Glomerular endothelial cell (primary cell): ENCODE measurements around the gene PRR22. TPM values are rescaled to one million over a fixed set of nuclear protein-coding genes. Genes with fewer than 3 reads are reported as not detected.
"Not testable (repeated sequence)": the region's sequence is repeated elsewhere in the genome, so short reads cannot be mapped to it uniquely, and the experiment has no call there.

Source experiments
- DNase-seq: peaks from one replicate; pipeline ENCODE4 v3.0.0-alpha.2; 2011; ENCODE audit warnings: low read depth, low spot score; ENCODE audit errors: extremely low read depth
- total RNA-seq: library from RNA; depleted of rRNA; stranded (reverse); fragments of >200 nt; gene quantifications from 2 replicates; pipeline ENCODE4 v1.2.3, GENCODE V29; 2015

The PRR22 gene
- total RNA-seq, 1 donor from 2014 or later = 0.76 TPM

DNA sequence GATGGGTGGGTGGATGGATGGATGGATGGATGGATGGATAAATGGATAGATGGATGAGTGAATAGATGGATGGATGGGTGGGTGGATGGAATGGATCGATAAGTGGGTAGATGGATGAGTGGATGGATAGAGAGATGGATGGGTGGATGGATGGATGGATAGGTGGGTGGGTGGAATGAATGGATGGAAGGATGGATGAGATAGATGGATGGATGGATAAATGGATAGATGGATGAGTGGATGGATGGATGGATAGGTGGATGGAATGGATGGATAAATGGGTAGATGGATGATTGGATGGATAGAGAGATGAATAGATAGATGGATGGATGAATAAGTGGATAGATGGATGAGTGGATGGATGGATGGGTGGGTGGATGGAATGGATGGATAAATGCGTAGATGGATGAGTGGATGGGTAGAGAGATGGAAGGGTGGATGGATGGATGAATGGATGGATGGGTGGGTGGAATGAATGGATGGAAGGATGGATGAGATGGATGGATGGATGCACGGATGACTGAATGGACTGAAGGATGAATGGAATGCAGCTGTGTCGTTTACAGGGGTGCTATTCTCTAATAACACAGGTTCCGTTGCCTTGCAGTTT lies 21.8 kb downstream of the PRR22 start:
- DNase-seq = no peak

DNA sequence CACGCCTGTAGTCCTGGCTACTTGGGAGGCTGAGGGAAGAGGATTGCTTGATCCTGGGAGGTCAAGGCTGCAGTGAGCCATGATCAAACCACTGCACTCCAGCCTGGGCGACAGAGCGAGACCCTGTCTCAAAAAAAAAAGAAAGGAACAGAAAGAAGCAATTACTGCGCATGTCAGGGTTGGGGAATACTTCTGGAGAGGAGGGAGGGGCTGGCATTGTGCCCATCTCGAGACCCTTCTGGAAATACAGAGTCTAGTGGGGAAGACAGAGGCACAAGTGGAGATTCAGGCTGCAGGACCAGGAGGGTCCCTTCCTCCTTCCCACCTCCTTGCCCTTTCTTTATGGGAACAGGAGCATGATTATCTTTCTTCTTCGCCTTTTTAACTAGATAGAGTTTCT lies 30.8 kb downstream of the PRR22 start:
- no peak for DNase-seq

DNA sequence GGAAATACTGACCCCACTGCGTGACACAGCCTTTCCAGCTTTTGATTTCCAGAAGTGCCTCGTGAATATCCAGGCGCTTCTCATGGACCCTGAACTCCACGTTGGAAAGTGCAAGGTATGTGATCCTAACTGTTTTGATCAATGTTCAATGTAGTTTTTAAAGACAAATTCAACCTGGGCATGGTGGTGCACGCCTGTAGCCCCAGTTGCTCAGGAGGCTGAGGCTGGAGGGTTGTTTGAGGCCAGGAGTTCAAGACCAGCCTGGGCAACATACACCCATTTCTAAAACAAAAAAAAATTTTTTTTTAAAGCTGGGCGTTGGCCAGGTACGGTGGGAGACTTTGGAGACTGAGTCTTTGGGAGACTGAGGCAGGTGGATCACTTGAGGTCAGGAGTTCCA lies 32.8 kb downstream of the PRR22 start:
- no peak for DNase-seq

DNA sequence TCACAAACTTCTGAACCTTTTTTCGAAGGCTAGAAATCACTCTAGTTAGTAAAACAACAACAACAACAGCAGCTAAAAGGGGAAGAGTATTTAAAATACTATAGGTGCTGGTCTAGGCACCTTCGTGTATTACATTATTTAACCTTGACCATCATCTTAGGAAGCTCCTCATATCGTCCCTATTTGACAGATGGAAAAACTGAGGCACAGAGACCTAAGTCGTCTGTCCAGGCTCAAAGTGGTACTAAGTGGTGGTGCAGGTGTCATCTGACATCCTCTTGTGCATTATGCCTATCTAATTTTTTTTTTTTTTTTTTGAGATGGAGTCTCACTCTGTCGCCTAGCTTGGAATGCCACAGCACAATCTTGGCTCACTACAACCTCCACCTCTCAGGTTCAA lies 35.0 kb downstream of the PRR22 start:
- DNase-seq = no peak

DNA sequence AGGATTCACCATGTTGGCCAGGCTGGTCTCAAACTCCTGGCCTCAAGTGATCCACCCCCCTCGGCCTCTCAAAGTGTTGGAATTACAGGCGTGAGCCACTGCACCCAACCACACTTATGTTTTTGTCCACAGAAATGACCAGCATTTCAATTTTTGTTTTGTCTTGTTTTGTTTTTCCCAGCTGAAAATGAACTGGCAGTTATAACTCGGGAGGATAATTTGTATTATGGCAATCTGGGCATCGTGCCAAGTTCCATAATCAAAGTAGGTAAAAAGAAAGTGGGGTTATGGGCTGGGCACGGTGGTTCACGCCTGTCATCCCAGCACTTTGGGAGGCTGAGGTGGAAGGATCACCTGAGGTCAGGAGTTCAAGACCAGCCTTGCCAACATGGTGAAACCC lies 35.6 kb downstream of the PRR22 start:
- not testable (repeated sequence) for DNase-seq

DNA sequence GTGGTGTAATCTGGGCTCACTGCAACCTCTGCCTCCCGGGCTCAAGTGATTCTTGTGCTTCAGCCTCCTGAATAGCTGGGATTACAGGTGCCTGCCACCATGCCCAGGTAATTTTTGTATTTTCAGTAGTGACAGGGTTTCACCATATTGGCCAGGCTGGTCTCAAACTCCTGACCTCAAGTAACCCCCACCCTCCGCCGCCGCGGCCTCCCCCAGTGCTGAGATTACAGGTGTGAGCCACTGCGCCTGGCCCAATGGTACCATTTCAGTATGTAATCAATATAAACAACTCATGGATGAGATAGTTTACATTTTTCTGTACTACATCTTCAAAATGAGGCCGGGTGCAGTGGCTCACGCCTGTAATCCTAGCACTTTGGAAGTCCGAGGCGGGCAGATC lies 39.5 kb downstream of the PRR22 start:
- DNase-seq = not testable (repeated sequence)

DNA sequence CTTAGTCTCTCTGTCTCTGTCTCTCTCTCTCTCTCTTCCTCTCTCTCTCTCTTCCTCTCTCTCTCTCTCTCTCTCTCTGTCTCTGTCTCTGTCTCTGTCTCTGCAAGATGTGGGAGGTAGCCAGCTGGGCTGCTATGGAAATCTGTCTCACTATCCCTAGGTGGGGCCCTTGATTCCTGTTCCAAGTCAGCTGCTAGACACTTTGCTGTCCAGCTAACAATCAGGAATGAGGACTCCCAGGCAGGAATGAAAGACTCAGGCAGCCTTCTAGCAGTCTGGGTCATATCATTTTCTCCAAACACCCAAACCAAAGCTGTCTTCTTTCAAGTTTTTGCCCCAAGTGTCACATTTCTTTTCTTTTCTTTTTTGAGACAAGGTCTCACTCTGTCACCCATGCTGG lies 40.9 kb downstream of the PRR22 start:
- DNase-seq = no peak

DNA sequence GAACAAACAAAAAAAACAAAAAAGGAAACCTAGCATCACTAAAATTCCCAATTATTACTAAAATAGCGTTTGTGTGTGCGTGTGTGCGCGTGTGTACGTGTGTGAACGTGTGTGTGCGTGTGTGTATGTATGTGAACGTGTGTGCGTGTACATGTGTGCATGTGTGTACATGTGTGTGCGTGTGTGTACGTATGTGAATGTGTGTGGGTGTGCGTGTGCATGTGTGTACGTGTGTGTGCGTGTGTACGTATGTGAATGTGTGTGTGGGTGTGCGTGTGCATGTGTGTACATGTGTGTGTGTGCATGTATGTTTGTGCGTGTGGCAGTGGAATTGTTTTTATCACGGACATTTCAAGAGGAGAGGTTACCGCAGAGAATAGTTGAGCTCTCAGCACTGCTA lies 42.5 kb downstream of the PRR22 start:
- no peak for DNase-seq

DNA sequence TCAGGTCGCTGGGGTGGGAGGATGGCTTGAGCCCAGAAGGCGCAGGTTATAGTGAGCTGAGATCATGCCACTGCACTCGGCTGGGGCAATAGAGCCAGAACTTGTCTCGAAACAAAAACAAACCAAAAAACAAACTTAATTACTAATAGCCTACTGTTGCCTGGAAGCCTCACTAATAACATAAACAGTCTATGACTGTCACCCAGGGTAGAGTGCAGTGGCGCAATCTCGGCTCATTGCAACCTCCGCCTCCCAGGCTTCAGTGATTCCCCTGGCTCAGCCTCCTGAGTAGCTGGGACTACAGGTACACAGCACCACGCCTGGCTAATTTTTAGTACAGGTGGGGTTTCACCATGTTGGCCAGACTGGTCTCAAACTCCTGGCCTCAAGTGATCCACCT lies 46.1 kb downstream of the PRR22 start:
- DNase-seq = no peak

DNA sequence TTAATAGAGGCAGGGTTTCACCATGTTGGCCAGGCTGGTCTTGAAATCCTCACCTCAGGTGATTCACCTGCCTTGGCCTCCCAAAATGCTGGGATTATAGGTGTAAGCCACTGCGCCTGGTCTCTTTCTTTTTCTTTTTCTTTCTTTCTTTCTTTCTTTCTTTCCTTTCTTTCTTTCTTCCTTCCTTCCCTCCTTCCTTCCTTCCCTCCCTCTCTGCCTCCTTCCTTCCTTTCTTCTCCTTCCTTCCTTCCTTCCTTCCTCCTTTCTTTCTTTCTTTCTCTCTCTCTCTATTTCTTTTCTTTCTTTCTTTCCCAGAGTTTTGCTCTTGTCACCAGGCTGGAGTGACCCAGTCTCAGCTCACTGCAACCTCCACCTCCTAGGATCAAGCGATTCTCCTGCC lies 51.4 kb downstream of the PRR22 start:
- DNase-seq = not testable (repeated sequence)

Other genes starting within 250 kb of the PRR22 start
- not detected in 2 replicates for gene TINCR, start 216.8 kb downstream of the PRR22 start, total RNA-seq
- 25.7 and 30.9 TPM in 2 replicates for gene SAFB2, start 162.0 kb downstream of the PRR22 start, total RNA-seq
- gene SAFB, start 161.7 kb downstream of the PRR22 start, total RNA-seq = 33.4 and 77.9 TPM in 2 replicates
- 62.1 and 64.9 TPM in 2 replicates for gene MICOS13, start 104.2 kb downstream of the PRR22 start, total RNA-seq
- 20.2 and 28.2 TPM in 2 replicates for gene HSD11B1L, start 103.7 kb downstream of the PRR22 start, total RNA-seq
- 869 and 1,268 TPM in 2 replicates for gene RPL36, start 94.5 kb downstream of the PRR22 start, total RNA-seq
- 75.9 and 123 TPM in 2 replicates for gene LONP1, start 64.6 kb downstream of the PRR22 start, total RNA-seq
- gene CATSPERD, start 64.1 kb downstream of the PRR22 start, total RNA-seq = not detected in 2 replicates
- gene DUS3L, start 6.4 kb upstream of the PRR22 start, total RNA-seq = 15.2 and 32.7 TPM in 2 replicates
- gene NRTN, start 20.3 kb upstream of the PRR22 start, total RNA-seq = not detected in 2 replicates
- not detected in 2 replicates for gene FUT6, start 55.0 kb upstream of the PRR22 start, total RNA-seq
- gene FUT3, start 66.7 kb upstream of the PRR22 start, total RNA-seq = not detected in 2 replicates
- gene FUT5, start 85.8 kb upstream of the PRR22 start, total RNA-seq = not detected in 2 replicates
- 251 and 297 TPM in 2 replicates for gene NDUFA11, start 119.0 kb upstream of the PRR22 start, total RNA-seq
- 3.2 and 6.1 TPM in 2 replicates for gene VMAC, start 120.1 kb upstream of the PRR22 start, total RNA-seq
- gene CAPS, start 129.5 kb upstream of the PRR22 start, total RNA-seq = 3.7 and 8.4 TPM in 2 replicates
- gene RANBP3, start 193.4 kb upstream of the PRR22 start, total RNA-seq = 49.5 and 76.5 TPM in 2 replicates